IMR-90 (cell line): ENCODE measurements around the gene KCNV2. TPM values are rescaled to one million over a fixed set of nuclear protein-coding genes. Genes with fewer than 3 reads are reported as not detected.

ENCODE experiments used
- ATAC-seq: fragments of 200-7000 bp; cut with Tn5 transposase; 2 replicates; pipeline ENCODE4 v1.9.1; 2020; ENCODE audit warnings: low read depth, mild to moderate bottlenecking, moderate library complexity
- BruUV-seq: library from RNA; stranded (reverse); fragments of 400-500 nt; replicated peaks from 2 replicates; lab custom pipeline; 2021; lab: Mats Ljungman, UMichigan
- CTCF ChIA-PET: fragments of 300-600 bp; formaldehyde crosslinking; extraction: SDS; loops from one replicate; lab custom pipeline; 2021; ENCODE audit warnings: antibody characterized with exemption; lab: Yijun Ruan, JAX
- POLR2A ChIA-PET: fragments of 300-600 bp; sonication (Branson Sonifier 250); formaldehyde crosslinking; loops from one replicate; lab custom pipeline; 2022; ENCODE audit warnings: antibody characterized with exemption; ENCODE audit not compliant: unreplicated experiment; lab: Charles Lee
- DNase-seq: peaks from one replicate; pipeline ENCODE4 v3.0.0; 2013
- H2AFZ ChIP-seq: replicated peaks from 2 replicates; pipeline ENCODE3; 2013; ENCODE audit warnings: low read length, mild to moderate bottlenecking; ENCODE audit not compliant: poor library complexity
- H2AK5ac ChIP-seq: 2 replicates; pipeline ENCODE4 v1.6.1; 2013; ENCODE audit warnings: low read depth, low read length, inconsistent platforms
- H2AK9ac ChIP-seq: replicated peaks from 2 replicates; pipeline ENCODE3; 2013; ENCODE audit warnings: mild to moderate bottlenecking, low read depth, low read length, moderate library complexity; ENCODE audit not compliant: poor library complexity
- H2BK120ac ChIP-seq: 2 replicates; pipeline ENCODE4 v1.6.1; 2013; ENCODE audit warnings: low read depth, low read length, inconsistent platforms
- H2BK15ac ChIP-seq: 3 replicates; pipeline ENCODE4 v1.6.1; 2013; ENCODE audit warnings: low read depth, low read length, inconsistent platforms
- H2BK20ac ChIP-seq: 2 replicates; pipeline ENCODE4 v1.6.1; 2013; ENCODE audit warnings: low read depth, mild to moderate bottlenecking, inconsistent platforms, low read length, moderate library complexity
- H2BK5ac ChIP-seq: 2 replicates; pipeline ENCODE4 v1.6.1; 2013; ENCODE audit warnings: mild to moderate bottlenecking, low read depth, low read length, inconsistent platforms; ENCODE audit not compliant: poor library complexity, severe bottlenecking
- H3K14ac ChIP-seq: replicated peaks from 2 replicates; pipeline ENCODE4 v1.6.1; 2013; ENCODE audit warnings: low read depth, low read length, inconsistent platforms
- H3K18ac ChIP-seq: 2 replicates; pipeline ENCODE4 v1.6.1; 2013; ENCODE audit warnings: low read depth, low read length, control low read depth
- H3K23ac ChIP-seq: 2 replicates; pipeline ENCODE4 v1.6.1; 2013; ENCODE audit warnings: low read depth, low read length, inconsistent platforms
- H3K27ac ChIP-seq: 2 replicates; pipeline ENCODE4 v1.5.1; 2013; ENCODE audit warnings: mild to moderate bottlenecking, control low read depth, low read length; ENCODE audit not compliant: insufficient read depth
- H3K27me3 ChIP-seq: 2 replicates; pipeline ENCODE4 v1.6.1; 2013; ENCODE audit warnings: low read length; ENCODE audit not compliant: control insufficient read depth, insufficient read depth
- H3K36me3 ChIP-seq: 2 replicates; pipeline ENCODE4 v1.6.1; 2013; ENCODE audit warnings: low read length, mixed read lengths; ENCODE audit not compliant: control insufficient read depth, insufficient read depth
- H3K4ac ChIP-seq: 2 replicates; pipeline ENCODE4 v1.6.1; 2013; ENCODE audit warnings: low read depth, low read length, inconsistent platforms
- H3K4me1 ChIP-seq: 2 replicates; pipeline ENCODE4 v1.6.1; 2013; ENCODE audit warnings: low read length, mixed read lengths; ENCODE audit not compliant: control insufficient read depth, insufficient read depth
- H3K4me2 ChIP-seq: 2 replicates; pipeline ENCODE4 v1.6.1; 2013; ENCODE audit warnings: low read depth, mild to moderate bottlenecking, control low read depth, low read length, moderate library complexity
- H3K4me3 ChIP-seq: 2 replicates; pipeline ENCODE4 v1.5.1; 2013; ENCODE audit warnings: low read depth, mild to moderate bottlenecking, control low read depth, low read length, moderate library complexity; ENCODE audit not compliant: insufficient read depth
- H3K56ac ChIP-seq: 2 replicates; pipeline ENCODE4 v1.6.1; 2013; ENCODE audit warnings: low read length, inconsistent platforms; ENCODE audit not compliant: insufficient read depth; ENCODE audit errors: extremely low read depth
- H3K79me1 ChIP-seq, 2 experiments: 2 replicates each; pipeline ENCODE4 v1.6.1; 2013; ENCODE audit warnings: low read length in 2 of 2, inconsistent platforms in 1 of 2, low read depth in 1 of 2
- H3K9ac ChIP-seq: 2 replicates; pipeline ENCODE4 v1.6.1; 2013; ENCODE audit warnings: low read depth, low read length, control low read depth
- H3K9me1 ChIP-seq: 2 replicates; pipeline ENCODE4 v1.6.1; 2013; ENCODE audit warnings: low read length, inconsistent platforms; ENCODE audit not compliant: insufficient read depth
- H3K9me3 ChIP-seq: 2 replicates; pipeline ENCODE4 v1.6.1; 2013; ENCODE audit warnings: low read length; ENCODE audit not compliant: control insufficient read depth, insufficient read depth
- H4K20me1 ChIP-seq: 2 replicates; pipeline ENCODE4 v1.6.1; 2013; ENCODE audit warnings: low read length, inconsistent platforms; ENCODE audit not compliant: insufficient read depth
- H4K5ac ChIP-seq: 2 replicates; pipeline ENCODE4 v1.6.1; 2013; ENCODE audit warnings: mild to moderate bottlenecking, low read depth, low read length, control low read depth
- H4K8ac ChIP-seq, 2 experiments: 2 replicates each; pipeline ENCODE4 v1.6.1; 2013; ENCODE audit warnings: low read depth in 2 of 2, low read length in 2 of 2, control low read depth in 1 of 2, inconsistent platforms in 1 of 2
- H4K91ac ChIP-seq: 2 replicates; pipeline ENCODE4 v1.6.1; 2013; ENCODE audit warnings: low read depth, low read length, inconsistent platforms; ENCODE audit not compliant: insufficient read depth
- CEBPB ChIP-seq: IDR thresholded peaks from 2 replicates; pipeline ENCODE4 v1.6.1; 2012; ENCODE audit warnings: low read depth, low read length, improper control_type of control experiment
- CHD1 ChIP-seq: IDR thresholded peaks from 2 replicates; pipeline ENCODE4 v1.6.1; 2012; ENCODE audit warnings: low read depth, low read length, improper control_type of control experiment
- MAFK ChIP-seq: IDR thresholded peaks from 2 replicates; pipeline ENCODE4 v1.6.1; 2012; ENCODE audit warnings: low read depth, low read length, improper control_type of control experiment
- MXI1 ChIP-seq: IDR thresholded peaks from 2 replicates; pipeline ENCODE4 v1.6.1; 2012; ENCODE audit warnings: low read depth, mild to moderate bottlenecking, low read length, moderate library complexity, borderline replicate concordance
- POLR2A ChIP-seq: IDR thresholded peaks from 2 replicates; pipeline ENCODE4 v1.6.1; 2012; ENCODE audit warnings: mild to moderate bottlenecking, low read depth, low read length
- RAD21 ChIP-seq: IDR thresholded peaks from 2 replicates; pipeline ENCODE4 v1.6.1; 2012; ENCODE audit warnings: low read length, improper control_type of control experiment
- RCOR1 ChIP-seq: IDR thresholded peaks from 2 replicates; pipeline ENCODE4 v1.6.1; 2012; ENCODE audit warnings: mild to moderate bottlenecking, low read length, improper control_type of control experiment; ENCODE audit not compliant: insufficient replicate concordance
- SMC3 ChIP-seq: fragments of 150-350 bp; IDR thresholded peaks from 2 replicates; pipeline ENCODE4 v1.6.1; 2016; ENCODE audit warnings: low read depth, mild to moderate bottlenecking, antibody characterized with exemption, low read length, moderate library complexity
- dilution Hi-C: fragments of 300-500 bp; cut with HindIII; formaldehyde crosslinking; loops from one replicate; pipeline ENCODE4 v1.14.3; 2018; ENCODE audit warnings: low sequenced_read_pairs; ENCODE audit not compliant: unreplicated experiment
- in situ Hi-C: fragments of 300-500 bp; cut with MboI; formaldehyde crosslinking; loops from 3 replicates; pipeline ENCODE4 v1.14.3; 2019; ENCODE audit warnings: low sequenced_read_pairs, inconsistent platforms, mixed read lengths
- intact Hi-C: fragments of 100-400 bp; cut with micrococcal nuclease; formaldehyde crosslinking; loops from 2 replicates; pipeline ENCODE4 v1.10.0; 2022
- polyA plus RNA-seq, 3 experiments: library from polyadenylated mRNA; depleted of rRNA; stranded (reverse); fragments of >200 nt; gene quantifications; 2 replicates each; pipeline ENCODE4 v1.2.3, GENCODE V29; 2012; ENCODE audit warnings: low replicate concordance in 1 of 3
- total RNA-seq: library from RNA; depleted of rRNA; stranded (reverse); fragments of >200 nt; gene quantifications from 2 replicates; pipeline ENCODE4 v1.2.3, GENCODE V29; 2012
- TF ChIP-seq, protein P1 (sequence below): conservative IDR thresholded peaks from 2 replicates; pipeline ENCODE4 v1.5.1; 2012; ENCODE audit warnings: mild to moderate bottlenecking, low read depth, low read length, improper control_type of control experiment
- TF ChIP-seq, protein P2 (sequence below): fragments of 150-350 bp; IDR thresholded peaks from 2 replicates; pipeline ENCODE4 v1.6.1; 2017; ENCODE audit warnings: mild to moderate bottlenecking, antibody characterized with exemption, low read length, low read depth
- TF ChIP-seq, protein P3 (sequence below): fragments of 150-350 bp; IDR thresholded peaks from 2 replicates; pipeline ENCODE4 v1.6.1; 2016; ENCODE audit warnings: low read depth, mild to moderate bottlenecking, low read length, moderate library complexity, borderline replicate concordance

The KCNV2 gene
- total and polyA plus RNA-seq, 2 of the 4 experiments (the other 2 are of a cell fraction), result not detected

DNA sequence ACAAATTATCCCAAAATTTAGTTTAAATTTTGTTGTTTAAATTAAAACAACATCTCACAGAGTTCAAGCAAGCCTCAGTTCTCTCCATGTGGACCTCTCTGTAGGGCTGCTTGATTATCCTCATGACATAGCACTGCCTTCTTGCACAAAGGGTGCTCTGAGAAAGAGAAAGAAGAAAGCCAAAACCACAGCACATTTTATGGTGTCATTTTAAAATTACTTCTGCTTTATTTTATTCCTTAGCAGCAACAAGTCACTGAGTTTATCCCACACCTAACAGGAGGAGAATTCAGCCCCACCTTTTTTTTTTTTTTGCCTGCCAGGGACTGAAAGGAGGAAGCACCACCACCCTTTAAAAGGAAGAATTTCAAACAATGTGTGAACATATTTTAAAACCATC, 12.8 kb upstream of the KCNV2 start:
- Histone ChIP-seq H3K9me3 (no peaks in the 10 kb centered on the region), H2BK15ac (no peak overlapping the region), H4K5ac (no peak overlapping the region), H3K27ac (no peak overlapping the region), H2BK20ac (no peak overlapping the region), H4K8ac (no peak overlapping the region), H2AK5ac (no peak overlapping the region), H2AK9ac (no peak overlapping the region), H3K56ac (no peak overlapping the region), H3K4ac (no peak overlapping the region), H3K9me1 (no peaks in the 10 kb centered on the region; the same call in 1 of the 2 replicates), H3K36me3 (no peaks in the 10 kb centered on the region), H3K4me1 (no peaks in the 10 kb centered on the region), H4K91ac (no peak overlapping the region), H3K79me1 (no peaks in the 10 kb centered on the region), H2BK5ac (no peak overlapping the region), H3K4me2 (no peak overlapping the region), H3K9ac (no peak overlapping the region), H3K23ac (no peak overlapping the region; the same call in 1 of the 2 replicates), H4K20me1 (no peaks in the 10 kb centered on the region), H3K27me3 (no peaks in the 10 kb centered on the region), H3K4me3 (no peak overlapping the region), H3K14ac (no peak overlapping the region), H3K18ac (no peak overlapping the region), H2AFZ (no peak overlapping the region), H2BK120ac (no peak overlapping the region)
- ATAC-seq (no peak), DNase-seq (no peak)
- ChIA-PET CTCF (no interaction called here), POLR2A (no interaction called here)
- TF ChIP-seq, protein P1, sequence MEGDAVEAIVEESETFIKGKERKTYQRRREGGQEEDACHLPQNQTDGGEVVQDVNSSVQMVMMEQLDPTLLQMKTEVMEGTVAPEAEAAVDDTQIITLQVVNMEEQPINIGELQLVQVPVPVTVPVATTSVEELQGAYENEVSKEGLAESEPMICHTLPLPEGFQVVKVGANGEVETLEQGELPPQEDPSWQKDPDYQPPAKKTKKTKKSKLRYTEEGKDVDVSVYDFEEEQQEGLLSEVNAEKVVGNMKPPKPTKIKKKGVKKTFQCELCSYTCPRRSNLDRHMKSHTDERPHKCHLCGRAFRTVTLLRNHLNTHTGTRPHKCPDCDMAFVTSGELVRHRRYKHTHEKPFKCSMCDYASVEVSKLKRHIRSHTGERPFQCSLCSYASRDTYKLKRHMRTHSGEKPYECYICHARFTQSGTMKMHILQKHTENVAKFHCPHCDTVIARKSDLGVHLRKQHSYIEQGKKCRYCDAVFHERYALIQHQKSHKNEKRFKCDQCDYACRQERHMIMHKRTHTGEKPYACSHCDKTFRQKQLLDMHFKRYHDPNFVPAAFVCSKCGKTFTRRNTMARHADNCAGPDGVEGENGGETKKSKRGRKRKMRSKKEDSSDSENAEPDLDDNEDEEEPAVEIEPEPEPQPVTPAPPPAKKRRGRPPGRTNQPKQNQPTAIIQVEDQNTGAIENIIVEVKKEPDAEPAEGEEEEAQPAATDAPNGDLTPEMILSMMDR, result no peak
- TF ChIP-seq MAFK (no peak), MXI1 (no peak), RAD21 (no peak), CEBPB (no peak), POLR2A (no peak), CHD1 (no peak), RCOR1 (no peak), SMC3 (no peak)
- TF ChIP-seq, protein P2, sequence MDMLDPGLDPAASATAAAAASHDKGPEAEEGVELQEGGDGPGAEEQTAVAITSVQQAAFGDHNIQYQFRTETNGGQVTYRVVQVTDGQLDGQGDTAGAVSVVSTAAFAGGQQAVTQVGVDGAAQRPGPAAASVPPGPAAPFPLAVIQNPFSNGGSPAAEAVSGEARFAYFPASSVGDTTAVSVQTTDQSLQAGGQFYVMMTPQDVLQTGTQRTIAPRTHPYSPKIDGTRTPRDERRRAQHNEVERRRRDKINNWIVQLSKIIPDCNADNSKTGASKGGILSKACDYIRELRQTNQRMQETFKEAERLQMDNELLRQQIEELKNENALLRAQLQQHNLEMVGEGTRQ, result no peak
- TF ChIP-seq, protein P3, sequence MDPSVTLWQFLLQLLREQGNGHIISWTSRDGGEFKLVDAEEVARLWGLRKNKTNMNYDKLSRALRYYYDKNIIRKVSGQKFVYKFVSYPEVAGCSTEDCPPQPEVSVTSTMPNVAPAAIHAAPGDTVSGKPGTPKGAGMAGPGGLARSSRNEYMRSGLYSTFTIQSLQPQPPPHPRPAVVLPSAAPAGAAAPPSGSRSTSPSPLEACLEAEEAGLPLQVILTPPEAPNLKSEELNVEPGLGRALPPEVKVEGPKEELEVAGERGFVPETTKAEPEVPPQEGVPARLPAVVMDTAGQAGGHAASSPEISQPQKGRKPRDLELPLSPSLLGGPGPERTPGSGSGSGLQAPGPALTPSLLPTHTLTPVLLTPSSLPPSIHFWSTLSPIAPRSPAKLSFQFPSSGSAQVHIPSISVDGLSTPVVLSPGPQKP, result no peak
- intact Hi-C loops, result no loop called here
- BruUV-seq, result no TSS peak
- in situ Hi-C loops, result no loop called here
- dilution Hi-C loops, result no loop called here
